Transverse colon (tissue), 4 donors: ENCODE data around the gene N4BP2.
A peak's percentile ranks its signal among the peaks of the same experiment; 100 is the strongest.

ENCODE experiments used
- POLR2AphosphoS5 ChIP-seq, 3 donors: sonication (generic); formaldehyde crosslinking; IDR thresholded peaks; one replicate each; pipeline ENCODE4 v1.6.1; 2016; ENCODE audit warnings: antibody characterized with exemption in 3 of 3
- TF ChIP-seq, protein P1 (sequence below), 5 experiments: fragments of 200-600 bp in 3 of 5; fragments of 450-650 bp in 2 of 5; sonication (generic) in 3 of 5; IDR thresholded peaks; 1 replicate in 2 of 5; 2 replicates in 3 of 5; pipeline ENCODE4 v1.5.1; 2016 to 2017; ENCODE audit warnings: antibody characterized with exemption in 5 of 5, inconsistent platforms in 3 of 5, mild to moderate bottlenecking in 2 of 5, moderate library complexity in 1 of 5

DNA sequence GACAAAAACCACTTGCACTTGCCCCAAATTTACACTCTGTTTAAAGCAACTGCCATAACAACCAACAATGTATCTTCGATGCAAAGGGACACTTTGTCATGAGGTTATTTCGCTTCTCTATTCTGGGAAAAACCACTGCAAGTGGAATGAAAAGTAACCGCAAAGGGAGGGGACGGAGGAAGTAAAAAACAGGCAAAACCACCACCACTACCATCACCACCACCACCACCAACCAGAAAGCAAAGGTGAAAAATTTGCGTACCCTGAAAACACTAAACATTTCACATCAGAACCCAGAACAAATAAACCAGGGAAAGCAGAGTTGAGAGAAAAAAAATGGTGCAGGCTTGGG, 1.2 kb upstream of the N4BP2 start:
- TF ChIP-seq, protein P1, sequence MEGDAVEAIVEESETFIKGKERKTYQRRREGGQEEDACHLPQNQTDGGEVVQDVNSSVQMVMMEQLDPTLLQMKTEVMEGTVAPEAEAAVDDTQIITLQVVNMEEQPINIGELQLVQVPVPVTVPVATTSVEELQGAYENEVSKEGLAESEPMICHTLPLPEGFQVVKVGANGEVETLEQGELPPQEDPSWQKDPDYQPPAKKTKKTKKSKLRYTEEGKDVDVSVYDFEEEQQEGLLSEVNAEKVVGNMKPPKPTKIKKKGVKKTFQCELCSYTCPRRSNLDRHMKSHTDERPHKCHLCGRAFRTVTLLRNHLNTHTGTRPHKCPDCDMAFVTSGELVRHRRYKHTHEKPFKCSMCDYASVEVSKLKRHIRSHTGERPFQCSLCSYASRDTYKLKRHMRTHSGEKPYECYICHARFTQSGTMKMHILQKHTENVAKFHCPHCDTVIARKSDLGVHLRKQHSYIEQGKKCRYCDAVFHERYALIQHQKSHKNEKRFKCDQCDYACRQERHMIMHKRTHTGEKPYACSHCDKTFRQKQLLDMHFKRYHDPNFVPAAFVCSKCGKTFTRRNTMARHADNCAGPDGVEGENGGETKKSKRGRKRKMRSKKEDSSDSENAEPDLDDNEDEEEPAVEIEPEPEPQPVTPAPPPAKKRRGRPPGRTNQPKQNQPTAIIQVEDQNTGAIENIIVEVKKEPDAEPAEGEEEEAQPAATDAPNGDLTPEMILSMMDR (IDR thresholded peaks at IDR 0.05) = peak in 1 of 5 experiments; percentile 18
- TF ChIP-seq POLR2AphosphoS5 (IDR thresholded peaks at IDR 0.05) = no peak
